HFF-Myc (cell line): ENCODE results near the gene EBLN1.

ENCODE experiments used
- DNase-seq: peaks from one replicate; pipeline ENCODE4 v3.0.0-alpha.2; 2011; ENCODE audit warnings: low read depth; ENCODE audit errors: extremely low read depth
- H3K4me3 ChIP-seq: replicated peaks from 2 replicates; pipeline ENCODE4 v1.5.1; 2011; ENCODE audit warnings: low read depth, mild to moderate bottlenecking, control low read depth, low read length
- TF ChIP-seq, protein P1 (sequence below): IDR thresholded peaks from 2 replicates; pipeline ENCODE4 v1.5.1; 2012; ENCODE audit warnings: mild to moderate bottlenecking, low read depth, low read length, control low read depth; ENCODE audit errors: missing control alignments

Gene EBLN1

DNA sequence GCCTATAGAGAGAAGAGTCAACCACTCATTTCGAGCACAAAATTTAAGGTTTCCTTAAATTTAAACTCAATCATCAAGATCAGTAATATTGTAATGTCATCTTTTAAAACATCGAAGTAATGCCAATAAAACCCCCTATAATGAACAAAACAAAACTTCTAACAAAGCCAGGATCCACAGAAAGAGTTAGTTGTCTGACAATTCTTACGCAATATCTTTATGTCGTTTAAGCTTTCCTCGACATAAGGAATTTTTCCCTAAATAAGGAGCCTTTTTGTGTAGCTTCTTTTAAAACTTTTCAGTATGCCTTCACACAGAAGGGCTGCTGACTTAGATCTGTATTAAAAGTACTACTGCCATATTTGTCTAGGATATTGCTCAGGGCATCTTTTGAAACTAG lies 7.5 kb downstream of the EBLN1 start:
- TF ChIP-seq, protein P1, sequence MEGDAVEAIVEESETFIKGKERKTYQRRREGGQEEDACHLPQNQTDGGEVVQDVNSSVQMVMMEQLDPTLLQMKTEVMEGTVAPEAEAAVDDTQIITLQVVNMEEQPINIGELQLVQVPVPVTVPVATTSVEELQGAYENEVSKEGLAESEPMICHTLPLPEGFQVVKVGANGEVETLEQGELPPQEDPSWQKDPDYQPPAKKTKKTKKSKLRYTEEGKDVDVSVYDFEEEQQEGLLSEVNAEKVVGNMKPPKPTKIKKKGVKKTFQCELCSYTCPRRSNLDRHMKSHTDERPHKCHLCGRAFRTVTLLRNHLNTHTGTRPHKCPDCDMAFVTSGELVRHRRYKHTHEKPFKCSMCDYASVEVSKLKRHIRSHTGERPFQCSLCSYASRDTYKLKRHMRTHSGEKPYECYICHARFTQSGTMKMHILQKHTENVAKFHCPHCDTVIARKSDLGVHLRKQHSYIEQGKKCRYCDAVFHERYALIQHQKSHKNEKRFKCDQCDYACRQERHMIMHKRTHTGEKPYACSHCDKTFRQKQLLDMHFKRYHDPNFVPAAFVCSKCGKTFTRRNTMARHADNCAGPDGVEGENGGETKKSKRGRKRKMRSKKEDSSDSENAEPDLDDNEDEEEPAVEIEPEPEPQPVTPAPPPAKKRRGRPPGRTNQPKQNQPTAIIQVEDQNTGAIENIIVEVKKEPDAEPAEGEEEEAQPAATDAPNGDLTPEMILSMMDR = no peak
- no peak for DNase-seq
- no peak overlapping the region for H3K4me3 ChIP-seq

GRCh38 chr10:22193945-22194344 lies 23.9 kb downstream of the EBLN1 start:
- TF ChIP-seq, protein P1 = no peak
- H3K4me3 ChIP-seq = no peak overlapping the region
- no peak for DNase-seq

DNA sequence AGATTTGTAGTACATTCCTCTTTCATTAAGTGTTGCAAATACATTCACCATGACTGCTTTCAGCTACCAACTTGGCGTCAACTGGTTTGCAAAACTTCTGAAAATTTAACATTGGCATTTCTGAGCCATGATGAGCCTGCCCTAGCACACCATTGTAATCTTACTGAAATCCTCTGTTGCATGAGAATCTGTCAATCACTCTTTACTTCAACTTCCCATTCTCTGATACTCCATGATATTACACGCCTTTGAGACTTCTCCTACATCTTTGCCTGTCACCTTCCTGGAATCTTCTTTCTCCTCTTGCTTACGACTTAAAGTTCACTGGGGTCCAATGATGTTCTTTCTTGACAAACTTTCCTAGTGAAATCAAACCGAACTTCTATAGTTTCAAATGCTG lies 32.2 kb downstream of the EBLN1 start:
- TF ChIP-seq, protein P1 = no peak
- no peak overlapping the region for H3K4me3 ChIP-seq

DNA sequence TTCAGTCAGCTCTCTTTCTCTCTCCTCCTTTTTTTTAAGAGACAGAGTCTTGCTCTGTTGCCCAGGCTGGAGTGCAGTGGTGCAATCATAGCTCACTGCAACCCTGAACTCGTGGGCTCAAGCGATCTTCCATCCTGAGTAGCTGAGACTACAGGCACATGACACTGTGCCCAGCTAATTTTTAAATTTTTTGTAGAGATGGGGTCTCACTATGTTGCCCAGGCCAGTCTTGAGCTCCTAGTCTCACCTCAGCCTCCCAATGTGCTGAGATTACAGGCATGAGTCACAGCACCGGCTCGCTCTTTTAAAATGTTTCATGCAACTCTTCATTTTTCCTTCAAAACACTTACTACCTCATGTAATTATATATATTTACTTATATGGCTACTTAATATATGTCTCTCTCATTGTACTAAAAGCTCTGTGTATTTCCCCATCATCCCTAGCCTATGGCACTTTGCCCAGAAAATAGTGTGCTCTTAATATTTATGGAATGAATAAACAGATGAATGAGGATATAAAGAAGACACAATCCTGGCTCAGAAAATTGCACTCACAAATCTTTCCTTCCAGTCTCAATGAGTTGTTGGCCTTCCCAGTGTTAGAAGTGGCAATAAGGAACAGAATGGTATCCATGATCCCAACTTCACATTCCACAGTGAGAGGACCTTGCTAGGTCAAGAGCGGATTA lies 33.9 kb downstream of the EBLN1 start:
- no peak overlapping the region for H3K4me3 ChIP-seq
- TF ChIP-seq, protein P1 = no peak
- DNase-seq = no peak

More for the DNA sequence above, 32.2 kb downstream of the EBLN1 start:
- DNase-seq = no peak

GRCh38 chr10:22180724-22181123 lies 37.1 kb downstream of the EBLN1 start:
- DNase-seq = no peak
- no peak overlapping the region for H3K4me3 ChIP-seq
- TF ChIP-seq, protein P1 = no peak

DNA sequence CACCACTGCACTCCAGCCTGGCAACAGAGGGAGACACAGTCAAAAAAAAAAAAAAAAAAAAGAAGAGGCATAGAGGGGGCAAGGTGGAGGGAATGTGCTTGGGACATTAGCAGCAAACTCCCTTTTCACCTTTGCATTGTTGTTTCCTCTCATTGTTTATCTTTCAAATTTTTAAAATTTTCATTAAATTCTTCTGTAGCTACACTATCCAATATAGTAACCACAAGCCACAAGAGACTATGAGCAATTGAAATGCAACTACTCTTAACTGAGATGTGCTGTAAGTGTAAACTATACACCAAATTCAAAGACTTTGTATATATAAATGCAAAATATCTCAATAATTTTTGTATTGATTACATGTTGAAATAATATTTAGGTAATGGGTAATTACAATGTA lies 43.4 kb downstream of the EBLN1 start:
- no peak overlapping the region for H3K4me3 ChIP-seq
- no peak for DNase-seq
- TF ChIP-seq, protein P1 = no peak

DNA sequence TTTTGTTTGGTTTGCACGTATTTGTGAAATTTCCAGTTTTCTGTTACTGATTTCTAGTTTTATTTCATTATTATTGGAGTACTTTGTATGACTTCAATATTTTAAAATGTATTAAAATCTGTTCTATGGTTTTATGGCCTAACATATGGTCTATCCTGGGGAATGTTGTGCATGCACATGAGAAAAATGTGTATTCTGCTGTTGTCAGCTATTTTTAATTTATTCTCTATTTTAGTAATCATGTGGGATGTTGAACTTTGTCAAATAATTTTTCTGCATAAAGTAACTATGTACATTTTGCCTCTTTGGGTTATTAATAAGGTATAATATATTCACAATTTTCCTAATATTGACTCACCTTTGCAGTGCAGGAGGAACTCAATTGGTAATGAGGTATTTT lies 46.7 kb downstream of the EBLN1 start:
- no peak overlapping the region for H3K4me3 ChIP-seq
- TF ChIP-seq, protein P1 = no peak
- DNase-seq = no peak
